Stimulated activated CD8-positive, alpha-beta memory T cell treated with anti-CD3 and anti-CD28 coated beads, Interleukin-7, amount 100 ng/mL, for 48 hours (primary cell): ENCODE results near the gene SIDT1.

Source experiments
- DNase-seq, 2 donors: peaks; one replicate each; pipeline ENCODE4 v3.0.0-alpha.2; 2020; ENCODE audit warnings: low read depth in 1 of 2; ENCODE audit errors: extremely low read depth in 1 of 2

Gene SIDT1

GRCh38 chr3:113531826-113532697 lies at the start of gene SIDT1:
Gene SIDT1 (plus strand): TSS chr3:113532555. CDS start chr3:113533022, 467 bp downstream.
- no peak for DNase-seq

- DNase-seq = no peak
Observed at GRCh38 chr3:113485161-113485609, 47.2 kb upstream of the SIDT1 start.

- no peak for DNase-seq
Observed at GRCh38 chr3:113495035-113495434, 37.3 kb upstream of the SIDT1 start.

GRCh38 chr3:113496924-113497323 lies 35.4 kb upstream of the SIDT1 start:
- no peak for DNase-seq

- no peak for DNase-seq
Observed at GRCh38 chr3:113498221-113499005, 33.9 kb upstream of the SIDT1 start.

GRCh38 chr3:113499081-113499480 lies 33.3 kb upstream of the SIDT1 start:
- DNase-seq = no peak

GRCh38 chr3:113501597-113501996 lies 30.8 kb upstream of the SIDT1 start:
- no peak for DNase-seq

GRCh38 chr3:113505867-113506266 lies 26.5 kb upstream of the SIDT1 start:
- DNase-seq = no peak

- no peak for DNase-seq
Observed at GRCh38 chr3:113507501-113508067, 24.8 kb upstream of the SIDT1 start.

- no peak for DNase-seq
Observed at GRCh38 chr3:113508966-113509365, 23.4 kb upstream of the SIDT1 start.

GRCh38 chr3:113514265-113514769 lies 18.0 kb upstream of the SIDT1 start:
- no peak for DNase-seq

- no peak for DNase-seq
Observed at GRCh38 chr3:113516115-113516505, 16.2 kb upstream of the SIDT1 start.

- no peak for DNase-seq
Observed at GRCh38 chr3:113521981-113522380, 10.4 kb upstream of the SIDT1 start.

- no peak for DNase-seq
Observed at GRCh38 chr3:113523241-113523640, 9.1 kb upstream of the SIDT1 start.

GRCh38 chr3:113532698-113533533 lies 561 bp downstream of the SIDT1 start:
- DNase-seq = no peak

- no peak for DNase-seq
Observed at GRCh38 chr3:113533534-113533892, 1.2 kb downstream of the SIDT1 start.

GRCh38 chr3:113534365-113534764 lies 2.0 kb downstream of the SIDT1 start:
- DNase-seq = no peak

- DNase-seq = no peak
Observed at GRCh38 chr3:113535898-113536297, 3.5 kb downstream of the SIDT1 start.

- DNase-seq = no peak
Observed at GRCh38 chr3:113536627-113537101, 4.3 kb downstream of the SIDT1 start.

GRCh38 chr3:113537155-113537554 lies 4.8 kb downstream of the SIDT1 start:
- DNase-seq = no peak
